ENCODE measurements around the gene SPACA4. TPM values are rescaled to one million over a fixed set of nuclear protein-coding genes. Genes with fewer than 3 reads are reported as not detected.
A peak's percentile ranks its signal among the peaks of the same experiment; 100 is the strongest.

SPACA4 gene
- total and polyA plus RNA-seq, 7 donors: 0.34 TPM; not detected in 6

DNA sequence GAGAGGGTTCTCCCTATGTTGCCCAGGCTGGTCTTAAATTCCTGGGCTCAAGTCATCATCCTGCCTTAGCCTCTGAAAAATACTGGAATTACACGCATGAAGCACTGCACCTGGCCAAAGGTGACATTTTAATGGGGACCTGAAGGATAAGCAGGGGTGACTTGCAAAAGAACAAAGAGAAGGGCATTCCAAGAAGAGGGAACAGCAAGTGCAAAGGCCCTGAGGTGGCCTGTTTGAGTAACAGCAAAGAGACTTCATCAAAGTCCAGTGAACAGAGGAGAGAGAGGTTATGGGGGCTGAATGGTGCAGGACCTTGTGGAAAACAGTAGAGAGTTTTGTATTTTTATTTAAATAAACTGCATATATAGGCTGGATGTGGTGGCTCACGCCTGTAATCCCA lies 35.3 kb downstream of the SPACA4 start:
- DNase-seq: no peak
- no peak for TF ChIP-seq POLR2A (IDR thresholded peaks at IDR 0.05)
- TF ChIP-seq, protein P1, sequence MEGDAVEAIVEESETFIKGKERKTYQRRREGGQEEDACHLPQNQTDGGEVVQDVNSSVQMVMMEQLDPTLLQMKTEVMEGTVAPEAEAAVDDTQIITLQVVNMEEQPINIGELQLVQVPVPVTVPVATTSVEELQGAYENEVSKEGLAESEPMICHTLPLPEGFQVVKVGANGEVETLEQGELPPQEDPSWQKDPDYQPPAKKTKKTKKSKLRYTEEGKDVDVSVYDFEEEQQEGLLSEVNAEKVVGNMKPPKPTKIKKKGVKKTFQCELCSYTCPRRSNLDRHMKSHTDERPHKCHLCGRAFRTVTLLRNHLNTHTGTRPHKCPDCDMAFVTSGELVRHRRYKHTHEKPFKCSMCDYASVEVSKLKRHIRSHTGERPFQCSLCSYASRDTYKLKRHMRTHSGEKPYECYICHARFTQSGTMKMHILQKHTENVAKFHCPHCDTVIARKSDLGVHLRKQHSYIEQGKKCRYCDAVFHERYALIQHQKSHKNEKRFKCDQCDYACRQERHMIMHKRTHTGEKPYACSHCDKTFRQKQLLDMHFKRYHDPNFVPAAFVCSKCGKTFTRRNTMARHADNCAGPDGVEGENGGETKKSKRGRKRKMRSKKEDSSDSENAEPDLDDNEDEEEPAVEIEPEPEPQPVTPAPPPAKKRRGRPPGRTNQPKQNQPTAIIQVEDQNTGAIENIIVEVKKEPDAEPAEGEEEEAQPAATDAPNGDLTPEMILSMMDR (IDR thresholded peaks at IDR 0.05): no peak
- no peak for TF ChIP-seq POLR2AphosphoS5 (IDR thresholded peaks at IDR 0.05)
- no peak for TF ChIP-seq EP300 (IDR thresholded peaks at IDR 0.05)
- Histone ChIP-seq H3K27ac (no peak overlapping the region), H3K27me3 (no peaks in the 10 kb centered on the region), H3K4me3 (no peak overlapping the region), H3K4me1 (peaks cover 0 to 32% (median 28%) of the 10 kb centered on the region in 4 donors), H3K36me3 (no peaks in the 10 kb centered on the region), H3K9me3 (no peaks in the 10 kb centered on the region)
- intact Hi-C loops (cut with DNase I): no loop called here
- 93% methylated on average over 2 of the region's 2 CpGs for WGBS, 2 donors

DNA sequence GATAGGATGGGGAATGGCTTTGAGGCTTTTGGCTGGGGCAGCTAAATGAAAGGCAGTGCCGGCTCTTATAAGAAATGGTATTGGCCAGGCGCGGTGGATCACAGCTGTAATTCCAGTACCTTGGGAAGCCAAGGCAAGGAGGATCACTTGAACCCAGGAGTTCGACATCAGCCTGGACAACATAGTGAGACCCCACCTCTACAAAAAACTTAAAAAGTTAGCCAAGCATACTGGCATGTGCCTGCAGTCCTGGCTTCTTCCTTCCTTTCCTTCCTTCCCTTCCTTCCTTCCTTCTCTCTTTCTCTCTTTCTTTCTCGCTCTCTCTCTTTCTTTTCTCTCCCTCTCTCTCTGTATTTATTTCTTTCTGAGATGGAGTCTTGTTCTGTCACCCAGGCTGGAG lies 36.3 kb downstream of the SPACA4 start:
- H3K4me1 ChIP-seq: peaks cover 0 to 35% (median 26%) of the 10 kb centered on the region in 4 donors
- intact Hi-C loops (cut with DNase I): no loop called here

DNA sequence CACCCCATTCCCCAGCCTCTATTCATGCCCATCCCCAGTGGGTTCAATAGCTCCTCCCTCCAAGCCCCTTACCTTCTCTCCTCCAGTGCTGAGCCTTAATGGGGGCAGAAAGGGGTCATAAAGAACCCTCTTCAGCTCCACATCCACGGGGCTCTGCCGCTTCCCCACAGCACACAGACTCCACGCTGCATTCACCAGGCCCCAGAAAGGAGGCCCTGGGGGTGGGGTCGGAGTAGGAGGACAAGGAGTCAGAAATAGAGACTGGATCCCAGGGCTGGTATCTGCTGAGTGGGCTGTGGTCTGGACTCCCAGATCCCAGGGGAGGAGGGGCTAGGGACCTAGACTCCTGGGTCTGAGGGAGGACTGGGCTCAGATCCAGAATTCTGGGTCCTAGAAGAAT lies 37.8 kb downstream of the SPACA4 start:
- Histone ChIP-seq H3K27ac (peak overlapping the region in 3 of 4 donors; percentile 88 to 94 (median 92)), H3K4me3 (peak overlapping the region in 3 of 4 donors; percentile 48 to 63 (median 58)), H3K4me1 (peaks cover 0 to 25% (median 20%) of the 10 kb centered on the region in 4 donors), H3K27me3 (no peaks in the 10 kb centered on the region), H3K36me3 (no peaks in the 10 kb centered on the region), H3K9me3 (no peaks in the 10 kb centered on the region)
- DNase-seq: no peak
- WGBS, 2 donors: 70 to 75% methylated on average over 4 of the region's 4 CpGs
- intact Hi-C loops (cut with DNase I): no loop called here
- TF ChIP-seq POLR2A (IDR thresholded peaks at IDR 0.05): no peak

More for the DNA sequence above, 36.3 kb downstream of the SPACA4 start:
- TF ChIP-seq, protein P1 (IDR thresholded peaks at IDR 0.05): no peak
- TF ChIP-seq EP300 (IDR thresholded peaks at IDR 0.05) (no peak), POLR2AphosphoS5 (IDR thresholded peaks at IDR 0.05) (no peak), POLR2A (IDR thresholded peaks at IDR 0.05) (no peak)
- Histone ChIP-seq H3K4me3 (no peak overlapping the region), H3K27ac (no peak overlapping the region), H3K36me3 (no peaks in the 10 kb centered on the region), H3K27me3 (no peaks in the 10 kb centered on the region), H3K9me3 (no peaks in the 10 kb centered on the region)
- 89 to 97% methylated on average over 5 of the region's 5 CpGs for WGBS, 2 donors
- no peak for DNase-seq

DNA sequence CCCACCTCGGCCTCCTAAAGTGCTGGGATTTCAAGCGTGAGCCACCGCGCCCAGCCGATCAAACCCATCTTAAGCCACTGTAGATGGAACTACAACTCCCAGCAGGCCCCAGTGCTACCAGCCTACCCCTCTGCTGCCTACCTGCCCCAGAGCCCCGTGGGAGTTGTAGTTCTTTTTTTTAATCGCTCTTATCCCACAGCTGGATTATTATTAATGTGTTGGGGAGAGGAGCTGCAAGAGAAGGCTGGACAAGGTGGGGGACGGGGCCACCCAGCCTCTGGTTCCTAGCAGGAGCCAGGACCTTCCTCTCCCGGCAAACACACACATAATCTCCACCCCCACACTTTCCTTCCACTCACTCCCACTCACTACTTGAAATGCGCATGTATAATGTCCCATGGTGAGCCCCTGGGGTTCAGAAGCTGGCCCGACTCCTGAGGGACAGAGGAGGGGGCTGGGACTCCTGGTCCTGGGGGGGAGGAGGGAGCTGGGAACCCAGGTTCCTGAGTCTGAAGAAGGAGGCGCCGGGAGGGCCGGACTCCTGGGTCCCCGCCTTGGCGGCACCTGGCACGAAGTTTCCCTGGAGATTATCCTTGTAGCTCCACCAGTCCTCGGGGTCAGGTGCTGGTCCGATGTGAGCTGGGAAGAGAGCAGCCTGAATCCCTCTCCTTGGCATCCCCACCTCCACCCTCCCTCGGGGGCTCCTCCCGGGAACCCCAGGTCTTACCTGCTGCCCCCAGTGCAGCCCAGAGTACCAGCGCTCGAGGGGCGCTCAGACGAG lies 38.5 kb downstream of the SPACA4 start:
- Histone ChIP-seq H3K27me3 (no peaks in the 10 kb centered on the region), H3K9me3 (no peaks in the 10 kb centered on the region), H3K36me3 (no peaks in the 10 kb centered on the region), H3K4me1 (peaks cover 0 to 22% (median 20%) of the 10 kb centered on the region in 4 donors), H3K4me3 (peak overlapping the region; percentile 48 to 63 (median 58)), H3K27ac (peak overlapping the region; percentile 88 to 94 (median 92))
- intact Hi-C loops (cut with DNase I): loop anchor here (5.0 kb wide), 1 partner anchor 192 kb away; the partner anchor contains the start of gene HSD17B14
- TF ChIP-seq POLR2AphosphoS5 (IDR thresholded peaks at IDR 0.05): peak in 2 of 4 donors; percentile 19 to 49
- TF ChIP-seq, protein P1 (IDR thresholded peaks at IDR 0.05): no peak
- WGBS, 2 donors: 4 to 10% methylated on average over 25 of the region's 25 CpGs
- DNase-seq: peak; percentile 93

DNA sequence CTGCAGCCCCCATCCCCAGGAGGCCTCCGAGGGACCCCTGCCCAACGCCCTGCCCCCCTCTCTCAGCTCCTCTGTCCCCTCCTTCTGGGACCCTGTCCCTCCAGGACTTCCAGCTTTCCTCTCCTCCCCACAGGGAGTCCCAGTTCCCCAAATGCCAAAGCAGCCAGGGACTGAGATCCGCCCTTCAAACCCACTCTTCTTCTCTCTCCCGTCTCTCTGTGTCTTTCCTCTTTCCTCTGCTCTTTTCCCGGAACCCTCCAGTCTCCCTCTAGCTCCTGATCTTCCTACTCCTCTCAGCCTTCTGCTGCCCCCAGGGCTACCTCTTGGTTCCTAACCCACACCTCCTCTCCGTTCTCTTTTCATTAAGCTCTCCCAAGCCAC lies 39.1 kb downstream of the SPACA4 start:
- no peaks in the 10 kb centered on the region for H3K9me3 ChIP-seq
- intact Hi-C loops (cut with DNase I): loop anchor here (5.0 kb wide), 1 partner anchor 192 kb away; the partner anchor contains the start of gene HSD17B14
- TF ChIP-seq, protein P1 (IDR thresholded peaks at IDR 0.05): no peak
- TF ChIP-seq POLR2AphosphoS5 (IDR thresholded peaks at IDR 0.05): no peak
- no peak for TF ChIP-seq EP300 (IDR thresholded peaks at IDR 0.05)
- TF ChIP-seq POLR2A (IDR thresholded peaks at IDR 0.05): no peak
- WGBS, 2 donors: 1 to 2% methylated on average over 6 of the region's 6 CpGs
- no peak for DNase-seq
- peaks cover 0 to 22% (median 20%) of the 10 kb centered on the region in 4 donors for H3K4me1 ChIP-seq
- H3K27me3 ChIP-seq: no peaks in the 10 kb centered on the region
- peak overlapping the region; percentile 48 to 63 (median 58) for H3K4me3 ChIP-seq
- peak overlapping the region; percentile 88 to 94 (median 92) for H3K27ac ChIP-seq
- H3K36me3 ChIP-seq: no peaks in the 10 kb centered on the region
